NOMO-1 treated with DMSO at 0.1 percent for 48 hours (cell line): ENCODE results near the gene PMPCA.

Source experiments
- DNase-seq: peaks from one replicate; lab custom pipeline; 2025; ENCODE audit not compliant: unreplicated experiment; lab: John Stamatoyannopoulos, UW

PMPCA gene

DNA sequence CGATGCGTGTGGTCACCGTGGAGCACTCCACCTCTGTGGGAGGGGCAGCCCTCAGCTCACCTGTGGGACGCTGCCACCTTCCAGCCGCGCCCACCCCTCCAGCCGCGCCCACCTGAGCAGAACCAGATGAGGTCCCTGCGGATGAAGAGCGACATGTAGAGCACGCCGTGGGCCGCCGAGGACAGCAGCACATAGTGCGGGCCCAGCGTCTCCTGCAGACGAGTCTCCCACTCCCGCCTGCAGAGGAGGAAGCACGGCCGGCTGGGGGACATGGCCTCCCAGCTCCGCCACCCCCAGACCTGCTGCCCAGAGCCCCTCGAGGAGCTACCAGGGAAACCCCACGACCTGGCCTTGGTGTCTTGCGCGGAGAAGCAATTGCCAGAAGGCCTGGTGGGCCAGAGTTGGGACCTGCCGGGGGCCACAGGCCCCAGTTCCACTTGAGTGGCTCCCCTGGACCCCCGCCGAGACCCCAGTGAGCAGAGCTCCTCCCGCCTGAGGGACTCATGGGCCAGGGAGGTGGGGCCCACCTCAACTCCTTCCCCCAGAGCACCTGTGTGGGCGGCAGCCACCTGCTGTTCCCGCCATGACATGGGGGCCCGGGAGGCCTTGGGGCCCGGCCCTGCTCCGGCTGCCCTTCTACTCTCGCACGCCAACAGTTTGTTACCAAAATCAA lies 22.7 kb downstream of the PMPCA start:
- DNase-seq: no peak

DNA sequence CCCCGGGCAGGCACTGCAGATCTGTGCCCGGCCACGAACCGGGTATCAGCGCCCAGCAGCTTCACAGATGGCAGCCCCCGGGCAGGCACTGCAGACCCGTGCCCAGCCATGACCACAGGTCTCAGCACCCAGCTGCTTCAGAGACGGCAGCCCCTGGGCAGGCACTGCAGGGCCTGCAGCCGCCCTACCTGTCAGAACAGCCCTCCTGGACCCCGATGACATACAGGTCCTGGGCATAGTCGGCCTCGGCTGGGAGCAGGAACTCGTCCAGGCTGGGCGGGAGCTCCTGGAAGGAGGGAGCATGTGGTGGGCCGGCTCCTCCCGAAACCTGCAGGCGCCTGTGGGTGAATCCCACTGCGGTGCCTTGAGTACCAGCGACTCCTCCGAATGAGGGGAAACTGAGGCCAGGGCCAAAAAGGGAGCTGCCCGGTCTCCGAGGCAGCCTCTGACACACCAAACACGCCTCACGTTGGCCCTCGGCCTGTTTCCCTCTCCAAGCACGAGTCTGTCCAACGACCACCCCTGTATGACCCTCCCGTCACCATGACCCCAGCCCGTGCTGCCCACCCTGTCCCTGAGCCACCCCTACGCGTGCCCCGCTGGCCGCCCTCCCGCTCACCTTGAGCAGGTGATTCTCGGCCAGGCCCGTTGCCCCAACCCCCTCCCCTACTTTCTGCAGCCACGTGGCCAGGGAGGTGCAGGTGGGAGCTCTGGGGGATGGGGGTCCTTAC lies 23.6 kb downstream of the PMPCA start:
- DNase-seq: no peak

DNA sequence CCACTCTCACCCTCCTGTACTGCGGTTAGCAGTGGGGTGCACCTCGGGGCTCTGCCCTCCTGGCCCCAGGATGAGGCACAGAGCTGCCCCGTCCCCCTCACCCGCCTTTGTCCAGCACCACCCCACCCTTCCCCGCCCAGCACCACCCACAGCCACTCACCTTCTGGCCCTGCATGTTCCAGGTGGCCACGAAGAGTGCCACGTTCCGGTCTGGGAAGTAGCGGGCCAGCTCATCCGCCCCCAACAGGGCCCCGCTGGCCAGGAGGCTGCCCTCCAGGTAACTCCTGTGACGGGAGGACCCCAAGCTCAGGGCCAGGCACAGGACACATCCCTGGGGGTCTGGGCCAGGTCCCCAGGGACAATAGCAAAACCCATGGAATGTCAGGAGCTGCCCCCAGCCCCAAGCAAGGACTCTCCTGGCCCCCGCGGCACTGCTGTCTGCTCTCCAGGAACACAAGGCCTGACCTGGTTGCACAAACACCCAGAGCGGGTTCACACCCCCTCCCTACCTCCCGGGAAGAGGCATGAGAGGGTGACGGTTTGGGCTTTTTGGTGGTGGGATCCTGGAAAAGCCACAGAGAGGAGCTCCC lies 24.2 kb downstream of the PMPCA start:
- DNase-seq: no peak

DNA sequence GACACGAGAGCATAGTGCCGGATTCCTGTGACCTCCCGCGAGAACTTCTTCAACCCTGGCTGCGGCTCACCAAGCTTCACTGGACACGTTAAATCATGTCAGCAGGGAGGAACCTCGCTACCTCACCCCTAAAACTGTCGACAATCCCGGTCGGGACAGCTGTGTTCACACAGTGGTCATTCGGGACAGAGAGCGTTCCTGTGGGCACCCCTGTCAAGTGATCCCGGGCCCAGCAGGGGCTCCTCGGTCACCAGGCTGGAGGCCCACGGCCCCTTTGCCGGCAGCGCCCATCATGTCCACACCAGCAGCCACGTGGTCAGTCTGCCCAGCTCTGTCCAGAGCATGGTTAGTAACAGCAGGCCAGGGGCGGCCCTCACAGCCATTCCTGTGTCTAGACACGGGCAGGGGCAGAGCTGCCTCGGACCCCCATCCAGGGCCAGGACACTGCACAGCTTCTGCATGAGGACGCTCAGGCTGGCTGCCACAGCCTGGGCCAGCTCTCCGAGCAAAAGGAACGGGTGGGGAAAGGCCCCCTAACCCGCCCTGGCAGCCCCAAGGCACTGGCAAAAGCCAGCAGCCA lies 25.7 kb downstream of the PMPCA start:
- DNase-seq: no peak

DNA sequence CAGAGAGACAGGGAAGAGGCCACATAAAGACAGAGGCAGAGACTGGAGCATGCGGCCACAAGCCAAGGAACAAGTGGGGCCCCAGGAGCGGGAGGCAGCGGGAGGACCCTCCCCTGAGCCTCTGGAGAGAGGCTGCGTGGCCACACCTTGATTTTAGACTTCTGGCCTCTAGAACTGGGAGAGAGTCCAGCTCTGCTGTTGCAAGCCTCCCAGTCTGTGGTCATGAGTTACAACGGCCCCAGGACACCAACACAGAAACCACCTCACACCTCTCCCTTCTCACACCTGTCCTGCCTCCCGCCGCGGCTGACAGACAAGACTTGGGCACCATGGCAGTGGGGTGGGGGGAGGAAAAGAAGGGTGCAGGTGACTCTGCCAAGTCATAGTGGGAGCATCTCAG lies 27.0 kb downstream of the PMPCA start:
- no peak for DNase-seq

DNA sequence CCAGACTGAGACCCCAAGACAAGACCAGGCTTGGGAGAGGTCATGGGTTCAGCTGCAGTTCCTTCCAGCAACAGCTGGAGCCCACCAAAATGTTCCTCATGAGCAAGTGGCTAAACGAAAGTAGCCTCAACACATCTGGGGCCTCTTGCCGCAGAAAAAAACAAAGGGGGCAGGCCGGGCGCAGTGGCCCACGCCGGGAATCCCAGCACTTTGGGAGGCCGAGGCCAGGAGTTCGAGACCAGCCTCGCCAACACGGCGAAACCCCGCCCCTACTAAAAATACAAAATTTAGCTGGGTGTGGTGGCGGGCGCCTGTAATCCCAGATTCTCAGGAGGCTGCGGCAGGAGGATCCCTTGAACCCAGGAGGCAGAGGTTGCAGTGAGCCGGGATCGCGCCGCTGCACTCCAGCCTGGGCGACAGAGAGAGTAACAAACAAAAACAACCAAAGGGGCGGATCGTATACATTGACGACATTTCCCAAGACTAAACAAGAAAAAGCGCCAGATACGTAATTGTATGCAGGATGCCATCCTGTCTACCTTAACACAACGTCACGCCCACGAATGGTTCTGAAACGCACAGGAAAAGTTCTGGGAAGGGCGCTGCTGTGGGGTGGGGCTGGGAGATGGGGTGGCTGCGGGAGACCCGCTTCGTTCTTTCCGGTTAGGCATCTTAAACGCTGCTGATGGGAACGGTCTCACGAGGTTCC lies 27.5 kb downstream of the PMPCA start:
- DNase-seq: no peak

DNA sequence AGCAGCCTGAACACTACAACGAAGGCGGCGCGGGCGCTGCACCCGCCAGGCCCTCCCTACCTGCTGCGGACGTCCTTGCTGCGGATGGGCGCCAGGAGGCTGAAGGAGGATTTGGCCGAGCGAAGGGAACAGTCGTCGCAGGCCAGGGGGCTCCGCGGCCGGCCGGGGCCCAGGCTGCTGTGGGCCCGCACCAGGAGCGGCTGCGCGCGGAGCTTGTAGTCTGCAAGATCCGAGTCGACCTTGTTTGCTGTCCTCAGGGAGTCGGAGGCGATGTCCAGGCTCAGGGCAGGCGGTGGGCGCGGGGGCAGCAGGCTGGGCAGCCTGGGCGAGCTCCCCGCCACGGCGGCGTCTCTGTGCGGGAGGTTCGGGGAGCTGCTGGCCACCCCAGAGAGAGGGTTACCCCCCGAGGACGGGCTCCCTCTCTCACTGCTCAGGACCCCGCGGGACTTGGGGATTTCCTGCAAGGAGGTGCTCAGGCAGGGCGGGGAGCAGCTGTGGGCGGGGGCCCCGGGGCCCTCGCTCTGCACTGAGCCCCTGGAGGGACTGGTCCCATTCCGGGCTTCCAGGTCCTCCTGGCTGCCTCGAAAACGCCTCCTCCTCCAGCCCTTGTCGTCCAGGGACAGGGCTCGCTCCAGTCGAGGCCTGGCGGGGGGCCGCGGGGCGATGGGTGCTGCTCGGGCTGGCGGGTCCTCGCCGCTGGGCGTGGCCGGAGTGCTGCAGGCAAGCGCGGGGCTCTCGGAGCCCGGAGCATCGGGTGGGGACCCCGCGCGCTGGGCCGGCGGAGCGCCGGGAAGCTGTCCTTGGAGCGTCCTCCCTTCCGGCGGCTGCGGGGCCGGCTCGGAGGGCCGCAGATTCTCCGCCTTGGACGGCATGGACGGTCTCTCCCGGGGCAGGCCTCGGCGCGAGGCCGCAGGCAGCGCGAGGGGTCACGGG lies 28.4 kb downstream of the PMPCA start:
- peak; percentile 14 for DNase-seq

DNA sequence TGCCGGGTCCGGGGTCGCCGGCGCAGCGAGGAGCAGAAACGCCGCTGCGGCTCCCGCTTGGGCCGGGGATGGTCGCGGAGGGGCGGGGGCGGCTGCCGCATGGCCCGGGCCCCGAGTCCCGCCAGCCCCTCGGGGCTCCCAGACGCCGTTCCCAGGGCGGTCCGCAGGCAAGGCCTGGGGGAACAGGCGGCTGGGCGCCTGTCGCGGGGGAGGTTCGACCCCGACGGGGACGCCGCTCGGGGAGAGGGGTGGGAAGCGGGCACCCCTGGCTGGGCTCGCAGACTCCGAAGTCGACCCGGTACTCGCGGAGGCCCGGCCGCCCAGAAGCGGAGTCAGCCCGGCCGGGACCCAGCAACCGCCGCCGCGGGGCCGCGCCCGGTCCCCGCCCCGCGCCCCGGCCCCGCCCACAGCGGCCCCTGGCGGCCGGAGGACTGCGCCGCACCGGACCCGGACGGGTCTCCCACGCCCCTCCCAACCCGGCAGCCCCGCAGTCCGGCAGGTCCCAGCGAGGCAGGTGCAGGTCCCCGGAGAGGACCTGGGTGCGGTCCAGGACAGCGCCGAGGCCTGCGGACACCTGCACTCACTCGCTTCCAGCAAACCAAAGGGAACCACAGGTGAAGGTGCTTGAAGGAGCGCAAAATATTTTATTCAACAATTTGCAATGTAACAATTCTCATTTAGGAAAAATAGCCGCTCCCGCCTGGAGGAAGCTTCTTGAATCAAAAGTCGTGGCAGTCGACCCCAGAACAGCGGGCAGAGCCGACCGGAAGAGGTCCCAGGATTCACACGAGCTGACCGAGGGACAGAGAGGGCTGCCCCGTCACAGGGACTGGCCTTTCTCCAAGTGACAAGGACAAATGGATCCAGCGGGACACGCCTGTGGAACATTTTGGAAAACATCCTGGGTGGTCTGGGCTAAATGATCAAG lies 29.3 kb downstream of the PMPCA start, which contains the start of gene INPP5E:
Gene INPP5E, minus strand, starts transcription at position 365 of the 928 bp plus-strand sequence. CDS start 426 bp downstream, outside the sequence.
- DNase-seq: peak; percentile 56

DNA sequence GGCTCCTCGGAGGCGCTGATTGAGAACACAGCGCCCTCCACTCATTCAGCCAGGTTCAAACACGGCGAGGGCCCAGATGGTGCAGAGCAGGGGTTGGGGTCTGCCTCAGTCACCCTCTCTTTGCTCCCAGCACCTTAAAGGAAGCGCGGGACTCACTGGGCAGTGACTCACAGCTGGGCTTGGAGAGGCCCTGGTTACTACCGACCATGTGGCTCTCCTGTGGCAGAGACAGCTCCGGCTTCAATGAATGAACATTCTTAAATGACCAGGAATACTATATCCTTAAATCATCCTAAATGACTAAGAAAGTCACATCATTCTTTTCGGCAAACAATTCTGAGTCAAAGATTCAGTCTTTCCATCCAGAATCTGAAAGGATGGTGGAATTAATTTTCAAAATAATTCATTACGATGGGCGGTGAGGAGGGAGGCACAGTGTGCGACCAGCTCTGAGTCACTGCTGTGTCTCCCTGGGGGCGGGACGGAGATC lies 30.8 kb downstream of the PMPCA start:
- no peak for DNase-seq

DNA sequence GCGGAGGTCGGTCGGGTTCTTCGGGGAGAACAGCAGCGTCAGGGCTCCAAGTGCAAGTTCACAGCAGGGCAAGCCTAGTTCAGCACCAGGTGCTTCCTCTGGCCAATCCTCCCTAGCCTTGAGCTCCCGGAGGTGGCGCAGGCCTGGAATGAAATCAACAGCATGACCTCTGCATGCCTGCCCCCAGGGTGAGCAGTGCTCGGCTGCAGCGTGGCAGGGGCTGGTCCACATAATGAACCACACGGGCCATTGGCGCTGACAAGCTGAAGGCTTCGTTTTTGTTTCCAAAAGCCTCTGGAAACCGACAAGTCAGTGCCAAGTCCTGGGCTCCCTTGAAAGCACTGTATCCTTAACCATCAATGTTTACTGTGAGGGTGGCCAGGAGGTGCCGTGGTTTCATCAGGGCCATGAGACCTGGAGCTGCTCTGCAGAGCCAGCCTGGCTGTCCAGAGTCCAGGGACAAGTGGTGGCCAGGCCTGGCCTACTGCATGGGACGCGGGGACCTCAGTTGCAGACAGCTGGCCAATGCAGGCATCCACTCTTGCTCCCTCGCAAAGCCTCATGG lies 31.3 kb downstream of the PMPCA start:
- no peak for DNase-seq

DNA sequence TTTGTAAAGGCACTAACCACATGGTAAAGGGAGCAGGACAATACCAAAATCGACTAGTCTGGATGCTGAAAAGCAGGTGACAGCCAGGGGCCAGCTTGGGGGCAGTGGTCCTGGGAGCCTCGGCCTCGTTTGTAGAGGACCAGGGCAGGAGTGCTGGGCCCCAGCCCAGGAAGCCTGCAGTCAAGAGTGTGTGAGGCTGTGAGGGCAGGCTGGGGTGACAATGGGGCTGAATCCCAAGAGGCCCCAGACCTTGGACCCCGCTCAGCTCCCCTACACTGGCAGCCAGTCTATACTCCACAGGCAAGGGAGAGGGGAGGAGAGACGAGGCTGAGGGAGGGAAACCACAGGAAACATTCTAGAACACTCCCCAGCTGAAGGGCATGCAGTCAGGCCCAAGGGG lies 31.8 kb downstream of the PMPCA start:
- DNase-seq: no peak

DNA sequence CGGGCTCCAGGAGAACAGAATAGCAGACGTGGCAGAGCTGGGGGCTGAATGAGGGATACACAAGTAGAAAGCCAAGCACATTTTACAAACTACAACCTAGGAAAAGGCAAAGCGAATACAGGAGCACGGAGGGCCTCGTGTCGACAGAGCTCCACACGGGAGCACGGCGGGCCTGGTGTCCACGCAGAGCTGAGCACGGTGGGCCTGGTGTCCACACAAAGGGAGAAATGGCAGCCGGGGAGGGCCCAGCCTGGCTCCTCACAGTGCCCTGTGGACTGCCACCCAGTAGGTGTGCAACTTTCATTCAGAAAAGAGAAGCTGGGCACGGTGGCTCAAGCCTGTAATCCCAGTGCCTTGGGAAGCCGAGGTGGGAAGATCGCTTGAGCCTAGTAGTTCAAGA lies 32.6 kb downstream of the PMPCA start:
- DNase-seq: no peak

DNA sequence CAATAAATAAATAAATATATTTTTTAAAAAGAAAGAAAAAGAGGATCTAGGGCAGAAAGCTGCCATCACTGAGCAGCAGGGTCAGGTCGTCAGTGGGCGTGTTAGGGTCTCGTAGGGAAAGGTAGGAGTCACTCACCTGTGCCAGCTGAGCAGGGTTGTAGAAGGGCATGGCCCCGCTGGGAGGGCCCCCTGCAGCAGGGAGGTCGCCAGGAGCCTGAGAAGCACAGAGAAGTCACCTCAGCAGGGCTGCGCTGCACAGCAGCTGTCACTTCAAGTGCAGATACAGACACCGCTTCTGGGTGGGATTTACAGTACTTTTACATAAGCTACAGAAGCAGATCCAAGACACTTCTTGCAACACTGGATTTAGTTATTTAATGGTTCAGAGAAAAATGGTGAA lies 33.2 kb downstream of the PMPCA start:
- DNase-seq: no peak

DNA sequence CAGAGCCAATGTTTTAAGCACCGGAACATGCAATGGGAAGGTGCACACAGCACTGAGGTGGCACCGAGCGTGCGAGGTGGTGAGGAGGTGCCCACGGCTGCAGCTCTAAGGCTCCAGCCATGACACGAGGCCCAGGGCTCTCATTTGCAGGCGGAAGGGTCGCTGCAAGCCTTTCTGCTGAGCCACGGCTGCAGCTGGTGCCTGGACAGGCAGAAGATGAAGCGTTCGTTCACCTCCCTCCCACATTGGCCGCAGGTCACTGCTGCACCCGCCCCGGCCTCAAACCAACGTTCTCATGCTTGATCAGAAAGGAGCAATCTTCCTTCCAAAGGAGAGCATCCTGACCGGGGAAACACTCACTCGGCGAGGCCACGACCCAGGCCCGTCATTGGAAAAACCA lies 33.6 kb downstream of the PMPCA start:
- no peak for DNase-seq

DNA sequence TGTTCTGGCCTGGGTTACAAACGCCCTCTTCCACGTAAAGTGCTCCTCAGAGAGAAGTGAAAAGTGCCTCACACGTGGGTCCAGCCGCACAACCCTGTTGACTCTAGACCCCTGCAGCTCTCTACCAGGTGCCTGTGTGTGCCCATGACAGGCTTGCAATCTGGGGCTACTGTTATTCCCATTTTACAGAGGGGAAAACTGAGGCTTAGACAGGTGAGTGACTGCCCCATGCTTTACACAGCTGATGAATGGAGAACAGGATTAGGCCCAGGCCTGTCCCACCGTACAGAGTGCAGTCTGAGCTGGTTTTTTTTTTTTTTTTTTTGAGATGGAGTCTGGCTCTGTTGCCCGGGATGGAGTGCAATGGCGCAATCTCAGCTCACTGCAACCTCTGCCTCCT lies 35.3 kb downstream of the PMPCA start:
- DNase-seq: no peak

DNA sequence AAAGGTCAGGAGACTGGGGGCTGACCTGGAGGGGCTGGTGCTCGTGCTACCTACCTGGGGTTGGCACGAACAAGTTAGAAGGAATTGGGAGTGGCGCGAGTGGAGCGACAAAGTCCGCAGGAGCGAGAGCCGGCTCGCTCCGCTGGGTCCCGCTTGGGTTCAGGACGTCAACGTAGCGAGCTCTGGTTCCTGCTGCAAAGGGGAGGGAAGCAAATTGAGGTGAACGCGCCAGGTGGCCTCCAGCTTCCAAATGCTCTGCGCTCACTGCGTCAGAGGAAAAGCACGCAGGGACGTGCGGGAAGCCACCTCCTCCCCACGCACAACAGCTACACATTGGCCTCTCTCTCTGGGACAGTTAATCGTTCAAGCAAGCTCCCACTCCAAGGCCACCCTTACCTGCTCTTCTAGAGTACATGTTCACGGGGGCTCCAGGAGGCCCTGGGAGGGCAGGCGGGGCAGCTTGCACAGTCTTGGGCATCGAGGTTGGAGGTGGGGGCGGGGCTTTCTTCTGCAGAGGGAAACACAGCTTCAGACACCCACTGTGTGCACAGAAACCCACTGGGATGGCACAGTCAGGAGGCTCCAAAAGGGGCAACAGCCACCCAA lies 36.8 kb downstream of the PMPCA start:
- no peak for DNase-seq

DNA sequence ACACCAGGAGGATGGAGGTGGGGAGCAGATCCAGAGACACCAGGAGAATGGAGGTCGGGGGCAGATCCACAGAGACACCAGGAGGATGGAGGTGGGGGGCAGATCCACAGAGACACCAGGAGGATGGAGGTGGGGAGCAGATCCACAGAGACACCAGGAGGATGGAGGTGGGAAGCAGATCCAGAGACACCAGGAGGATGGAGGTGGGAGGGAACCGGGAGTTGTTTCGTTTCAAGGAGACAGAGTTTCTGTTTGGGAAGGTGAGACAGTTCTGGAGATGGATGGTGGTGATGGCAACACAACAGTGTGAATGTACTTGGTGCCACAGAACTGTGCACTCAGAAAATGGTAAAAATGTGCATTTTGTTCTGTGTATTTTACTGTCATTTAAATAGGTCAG lies 38.2 kb downstream of the PMPCA start:
- no peak for DNase-seq

DNA sequence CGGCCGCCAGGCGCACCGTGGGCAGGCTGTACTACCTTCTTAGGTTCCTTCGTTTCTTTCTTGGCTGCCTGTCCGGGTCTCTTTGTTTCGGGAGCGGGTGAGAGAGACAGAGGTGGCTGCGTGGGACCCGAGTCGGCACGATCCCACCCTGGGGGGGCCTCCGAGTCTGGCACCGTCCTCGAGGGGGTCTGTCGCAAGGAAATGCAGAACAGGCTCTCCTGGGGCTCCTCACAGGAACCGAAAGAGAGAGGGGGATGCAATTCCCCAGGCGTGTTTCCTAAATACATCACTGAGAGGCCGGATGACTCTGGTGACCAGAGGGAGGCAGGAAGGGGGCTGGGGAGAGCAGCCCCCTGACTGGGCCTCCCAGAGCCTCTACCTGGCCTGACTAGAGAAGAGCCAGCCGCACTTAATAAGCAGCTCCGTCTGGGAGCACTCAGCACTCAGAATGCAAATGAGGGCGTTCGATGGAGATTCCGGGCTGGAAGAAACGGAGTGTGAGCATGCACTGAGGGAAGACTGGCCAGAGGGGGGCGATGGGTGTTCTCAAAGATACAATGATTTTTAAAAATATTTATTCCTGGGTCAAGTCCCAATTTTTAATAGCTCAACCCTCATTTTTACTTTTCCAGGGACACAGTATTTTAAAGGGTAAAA lies 40.9 kb downstream of the PMPCA start:
- no peak for DNase-seq
